Esophagus muscularis mucosa (tissue), 4 donors: Measurements from ENCODE around the gene BRD1.

Experiments
- CTCF ChIP-seq, 3 experiments: fragments of 200-600 bp in 2 of 3; fragments of 450-650 bp in 1 of 3; sonication (generic) in 2 of 3; IDR thresholded peaks; one replicate each; pipeline ENCODE4 v1.5.1; 2017 to 2019; ENCODE audit warnings: antibody characterized with exemption in 3 of 3, mild to moderate bottlenecking in 2 of 3, moderate library complexity in 1 of 3
- EP300 ChIP-seq: sonication (generic); formaldehyde crosslinking; IDR thresholded peaks from one replicate; pipeline ENCODE4 v1.6.1; 2017; ENCODE audit warnings: antibody characterized with exemption
- POLR2A ChIP-seq: fragments of 450-650 bp; IDR thresholded peaks from one replicate; pipeline ENCODE4 v1.6.1; 2017; ENCODE audit warnings: antibody characterized with exemption, moderate library complexity, mild to moderate bottlenecking, low read depth

GRCh38 chr22:49796596-49797270 lies 30.9 kb downstream of the BRD1 start:
- TF ChIP-seq EP300 (no peak), CTCF (IDR thresholded peaks at IDR 0.05) (no peak), POLR2A (no peak)
